ENCODE results near the gene FBRS.

DNA sequence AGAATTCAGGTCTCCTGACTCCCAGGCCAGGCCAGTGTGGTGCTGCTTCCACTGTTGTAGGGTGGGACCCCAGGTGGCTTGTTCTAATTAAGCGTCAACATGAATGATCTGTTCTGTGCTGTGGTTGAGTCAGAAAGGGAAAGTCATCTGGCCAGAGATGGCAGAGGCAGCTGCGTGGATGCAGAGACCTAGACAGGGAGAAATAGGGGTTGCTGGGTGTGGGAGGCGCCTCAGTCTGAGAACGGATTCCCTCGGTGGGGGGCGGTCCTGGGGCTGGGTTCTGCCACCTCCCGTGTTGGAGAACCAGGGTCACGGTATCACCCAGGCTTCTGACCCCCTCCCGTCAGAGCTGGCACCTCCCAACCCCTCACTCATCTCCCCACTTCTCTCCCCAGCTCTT is 5.6 kb downstream of the FBRS start:
- TF ChIP-seq, protein P1, sequence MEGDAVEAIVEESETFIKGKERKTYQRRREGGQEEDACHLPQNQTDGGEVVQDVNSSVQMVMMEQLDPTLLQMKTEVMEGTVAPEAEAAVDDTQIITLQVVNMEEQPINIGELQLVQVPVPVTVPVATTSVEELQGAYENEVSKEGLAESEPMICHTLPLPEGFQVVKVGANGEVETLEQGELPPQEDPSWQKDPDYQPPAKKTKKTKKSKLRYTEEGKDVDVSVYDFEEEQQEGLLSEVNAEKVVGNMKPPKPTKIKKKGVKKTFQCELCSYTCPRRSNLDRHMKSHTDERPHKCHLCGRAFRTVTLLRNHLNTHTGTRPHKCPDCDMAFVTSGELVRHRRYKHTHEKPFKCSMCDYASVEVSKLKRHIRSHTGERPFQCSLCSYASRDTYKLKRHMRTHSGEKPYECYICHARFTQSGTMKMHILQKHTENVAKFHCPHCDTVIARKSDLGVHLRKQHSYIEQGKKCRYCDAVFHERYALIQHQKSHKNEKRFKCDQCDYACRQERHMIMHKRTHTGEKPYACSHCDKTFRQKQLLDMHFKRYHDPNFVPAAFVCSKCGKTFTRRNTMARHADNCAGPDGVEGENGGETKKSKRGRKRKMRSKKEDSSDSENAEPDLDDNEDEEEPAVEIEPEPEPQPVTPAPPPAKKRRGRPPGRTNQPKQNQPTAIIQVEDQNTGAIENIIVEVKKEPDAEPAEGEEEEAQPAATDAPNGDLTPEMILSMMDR (IDR thresholded peaks at IDR 0.05) = no peak
- no peak for TF ChIP-seq POLR2A (IDR thresholded peaks at IDR 0.05)
